ENCODE results near the gene TACR2.

Gene TACR2

DNA sequence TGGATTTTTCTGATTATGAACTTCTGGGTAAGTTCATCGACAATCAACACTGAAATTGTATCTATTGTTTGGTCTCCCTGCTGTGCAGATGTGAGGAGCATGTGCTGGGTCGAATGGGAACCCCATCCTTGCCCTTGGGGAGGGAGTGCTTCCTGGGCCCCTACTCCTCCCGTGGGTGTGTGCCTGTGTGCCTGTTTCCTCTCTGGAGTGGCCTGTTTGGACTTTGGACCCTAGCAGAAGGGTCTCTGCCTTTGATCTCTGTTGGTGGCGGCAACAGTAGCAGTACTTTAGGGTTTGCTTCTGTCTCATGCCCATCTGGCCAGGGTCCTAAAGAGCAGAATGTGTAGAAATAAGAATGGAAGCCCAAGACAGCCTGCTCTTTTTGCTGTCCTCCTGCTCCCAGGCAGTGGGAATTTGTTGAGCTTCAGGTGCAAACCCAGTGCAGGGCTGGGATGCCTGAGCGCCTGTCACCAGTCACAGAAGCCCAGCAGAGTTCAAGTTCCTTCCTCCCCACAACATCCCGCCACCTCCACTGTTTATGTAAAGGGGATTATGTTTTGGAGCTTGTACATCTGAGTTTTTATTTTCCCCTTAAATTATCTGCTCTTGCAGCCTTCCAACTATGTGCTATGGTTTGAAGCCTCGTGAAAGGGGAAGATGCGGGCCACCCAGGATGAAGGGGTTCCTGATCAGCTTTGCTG is 1.5 kb upstream of the TACR2 start:
- no peak for DNase-seq

DNA sequence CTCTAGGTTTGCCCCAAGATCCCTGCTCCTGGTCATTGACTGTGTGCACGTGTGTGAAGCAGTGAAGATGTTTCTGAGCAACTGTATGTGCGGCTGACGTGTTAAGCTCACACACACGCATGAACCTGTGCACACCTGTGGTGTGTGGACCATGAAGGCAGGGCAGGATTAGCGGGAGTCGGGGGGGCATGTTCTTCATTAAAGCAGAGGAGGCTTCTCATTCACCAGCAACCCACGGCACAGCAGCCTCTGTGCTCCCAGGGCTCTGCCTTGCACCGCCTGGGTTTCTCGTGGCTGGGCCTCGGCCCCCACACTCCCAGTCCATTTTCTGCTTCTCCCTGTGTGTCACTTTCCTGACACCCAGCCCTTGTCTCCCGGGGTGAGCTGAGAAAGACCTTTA is 824 bp upstream of the TACR2 start:
- no peak for DNase-seq

DNA sequence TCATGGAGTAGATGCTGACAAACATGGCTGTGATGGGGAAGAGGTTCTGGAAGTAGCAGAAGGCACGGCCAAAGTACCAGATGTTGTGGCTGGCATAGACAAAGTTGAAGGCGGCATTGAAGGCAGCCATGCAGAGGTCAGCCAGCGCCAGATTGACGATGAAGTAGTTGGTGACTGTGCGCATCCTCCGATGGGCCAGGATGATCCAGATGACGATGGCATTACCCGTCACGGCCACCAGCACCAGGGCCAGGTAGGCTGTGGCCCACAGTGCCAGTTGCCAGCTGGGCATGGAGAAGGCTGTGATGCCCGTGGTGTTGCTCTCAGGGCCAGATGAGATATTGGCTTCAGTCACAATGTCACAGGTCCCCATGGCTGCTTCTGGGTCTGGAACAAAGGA is 767 bp downstream of the TACR2 start:
- DNase-seq = no peak

DNA sequence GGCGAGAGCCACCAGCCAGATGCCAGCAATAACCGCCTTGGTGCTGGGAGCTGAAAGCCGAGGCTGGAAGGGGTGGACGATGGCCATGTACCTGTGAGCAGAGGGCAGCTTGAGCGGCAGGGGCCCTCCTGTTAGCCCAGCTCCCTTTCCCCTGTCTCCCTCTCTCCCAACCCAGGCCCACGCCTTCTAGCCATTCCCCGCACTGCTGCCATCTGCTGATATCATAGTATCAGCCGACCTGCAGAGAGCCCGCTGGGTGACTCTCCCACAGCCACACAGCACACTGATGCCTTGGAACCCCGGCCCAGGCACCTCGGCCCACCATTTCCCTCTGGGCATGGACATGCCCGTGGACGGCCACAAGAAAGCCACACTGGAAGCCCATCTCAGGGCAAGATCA is 1.7 kb downstream of the TACR2 start:
- no peak for DNase-seq

DNA sequence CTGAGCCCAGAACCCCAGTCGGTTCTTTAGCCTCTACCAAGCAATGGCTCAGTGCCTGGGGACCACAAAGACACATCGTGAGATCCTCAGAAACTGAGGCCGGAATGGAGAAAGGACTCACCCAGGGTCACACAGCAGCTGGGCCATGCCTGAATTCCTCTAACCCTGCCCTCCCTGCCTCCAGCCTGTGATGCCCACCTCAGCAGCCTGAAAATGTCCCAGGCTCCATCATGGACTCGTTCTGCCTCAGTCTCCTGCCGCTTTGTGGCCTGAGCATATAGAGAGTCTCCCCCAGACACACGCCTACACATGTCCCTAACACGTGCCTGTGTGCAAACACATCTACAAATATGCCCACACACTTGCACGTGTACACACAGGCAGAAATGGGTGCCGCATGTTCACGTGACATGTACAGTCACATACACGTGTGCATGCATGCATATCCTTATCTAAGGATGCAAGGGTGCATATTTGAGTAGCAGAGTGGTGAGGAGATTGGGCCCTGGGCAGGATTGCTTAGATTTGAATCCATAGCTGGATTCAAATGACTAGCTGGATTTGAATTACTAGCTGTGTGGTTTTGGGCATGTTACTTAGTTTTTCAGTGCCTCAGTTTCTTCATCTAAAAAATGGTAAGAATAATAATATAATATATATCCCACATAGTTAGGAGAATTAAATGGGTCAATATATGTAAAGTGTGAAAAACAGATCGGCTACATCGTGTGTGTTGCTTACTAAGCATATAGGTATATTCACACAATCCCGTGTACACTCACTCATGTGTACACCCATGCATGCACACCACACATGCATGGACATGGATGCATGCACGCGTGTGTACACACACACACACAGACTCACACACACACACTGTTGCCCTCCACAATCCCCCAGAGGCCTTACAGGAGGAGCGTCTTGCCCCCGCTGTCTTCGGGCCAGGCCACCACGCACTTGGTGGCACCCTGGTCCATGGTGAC is 2.4 kb downstream of the TACR2 start:
- no peak for DNase-seq

GRCh38 chr10:69413221-69413865 is 3.4 kb downstream of the TACR2 start:
- peak; percentile 51 for DNase-seq

DNA sequence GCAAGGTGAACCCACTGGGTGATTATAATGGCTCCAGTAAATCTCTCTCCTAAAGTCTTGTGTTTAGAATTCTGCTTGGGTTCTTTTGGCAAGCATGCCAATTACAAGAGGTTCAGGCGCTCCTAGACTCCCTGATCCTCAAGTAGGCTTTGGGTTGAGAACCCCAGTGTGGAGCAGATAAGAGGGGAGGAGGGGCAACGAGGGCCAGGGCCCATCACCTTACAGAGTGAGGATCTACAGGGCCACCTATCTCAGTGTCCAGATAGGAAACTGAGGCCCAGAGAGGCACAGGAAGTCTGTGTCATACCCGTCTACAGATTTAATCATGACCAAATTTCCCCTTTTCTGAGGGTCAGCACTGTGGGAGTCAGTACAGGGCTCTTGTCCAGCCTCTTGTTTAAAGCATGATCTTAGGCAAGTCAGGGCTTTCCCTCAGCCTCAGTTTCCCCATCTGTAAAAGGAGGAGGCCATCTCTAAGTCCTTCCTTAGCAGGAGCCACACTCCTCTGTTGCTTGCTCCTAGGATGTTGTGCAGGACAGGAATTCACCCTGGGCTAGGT is 4.4 kb downstream of the TACR2 start:
- DNase-seq = peak; percentile 18

DNA sequence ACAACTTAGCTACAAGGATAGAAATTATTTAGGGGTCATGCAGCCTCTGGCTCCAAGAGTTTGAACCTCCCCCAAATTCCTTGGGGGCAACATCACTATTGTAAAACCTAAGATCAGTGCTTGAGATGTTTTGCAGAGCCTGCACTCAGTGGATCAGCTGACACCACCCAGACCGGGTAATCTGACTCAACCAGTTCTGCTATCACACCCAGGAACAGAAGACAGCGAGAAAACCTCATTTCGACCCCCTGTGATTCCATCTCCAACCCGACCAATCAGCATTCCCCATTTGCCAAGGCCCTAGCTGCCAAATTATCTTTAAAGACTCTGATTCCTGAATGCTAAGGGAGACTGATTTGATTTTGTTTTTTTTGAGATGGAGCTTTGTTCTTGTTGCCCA is 5.2 kb downstream of the TACR2 start:
- no peak for DNase-seq

- DNase-seq = no peak
These were observed 6.2 kb downstream of the TACR2 start for GRCh38 chr10:69410487-69410886.

- DNase-seq = peak; percentile 89
These were observed 6.8 kb downstream of the TACR2 start for GRCh38 chr10:69409968-69410367.

DNA sequence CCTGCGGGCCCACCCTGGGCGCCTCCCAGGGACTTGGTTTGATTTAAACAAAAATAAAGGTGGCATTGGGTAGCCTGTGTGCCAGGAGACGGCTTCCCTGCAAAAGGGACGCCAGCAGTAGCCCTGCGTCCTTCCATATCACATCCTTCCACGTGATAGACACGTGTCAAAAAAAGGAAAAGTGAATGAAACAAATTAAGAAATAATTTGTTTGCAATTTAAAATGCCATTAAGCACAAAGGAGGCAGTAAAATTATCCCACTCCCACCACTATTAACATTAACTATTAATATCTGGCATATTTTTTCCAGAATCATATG is 7.6 kb downstream of the TACR2 start:
- DNase-seq = no peak

DNA sequence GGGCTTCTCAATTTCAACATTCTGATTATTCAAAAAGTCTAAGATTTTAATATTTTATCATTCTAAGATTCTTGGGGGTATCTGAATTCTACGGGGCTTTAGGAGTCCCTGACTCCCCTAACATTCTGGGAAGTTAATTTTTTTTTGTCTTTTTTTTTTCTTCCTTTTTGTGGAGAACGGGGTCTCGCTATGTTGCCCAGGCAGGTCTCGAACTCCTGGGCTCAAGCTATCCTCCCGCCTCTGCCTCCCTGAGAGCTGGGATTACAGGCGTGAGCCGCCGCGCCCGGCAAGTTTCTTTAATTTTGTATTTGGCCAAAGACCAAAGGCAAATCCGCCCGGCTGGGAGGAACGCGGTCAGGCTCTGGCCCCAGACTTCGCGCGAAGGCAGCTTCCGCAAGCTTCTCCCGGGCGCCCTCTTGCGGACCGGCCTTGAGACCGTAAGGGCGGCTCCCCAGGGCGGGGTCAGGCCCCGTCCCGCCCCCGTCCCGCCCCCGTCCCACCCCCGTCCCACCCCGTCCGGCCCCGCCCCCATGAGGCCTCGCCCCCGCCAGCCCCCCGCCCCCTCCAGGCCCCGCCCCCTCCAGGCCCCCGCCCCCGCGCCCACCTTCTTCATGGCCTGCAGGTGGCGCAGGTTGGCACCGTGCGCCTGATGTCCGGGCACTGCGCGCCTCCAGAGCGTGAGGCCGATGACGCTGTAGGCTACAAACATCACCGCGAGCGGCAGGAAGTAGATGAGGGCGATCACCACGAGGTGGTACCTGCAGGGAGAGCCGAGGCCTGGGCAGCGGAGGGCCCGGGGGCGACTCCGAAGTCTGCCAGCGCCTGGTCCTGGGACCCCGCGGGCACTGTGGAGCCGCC is 8.2 kb downstream of the TACR2 start:
- peak; percentile 92 for DNase-seq

- DNase-seq = no peak
These were observed 9.0 kb downstream of the TACR2 start for GRCh38 chr10:69407621-69408301.

DNA sequence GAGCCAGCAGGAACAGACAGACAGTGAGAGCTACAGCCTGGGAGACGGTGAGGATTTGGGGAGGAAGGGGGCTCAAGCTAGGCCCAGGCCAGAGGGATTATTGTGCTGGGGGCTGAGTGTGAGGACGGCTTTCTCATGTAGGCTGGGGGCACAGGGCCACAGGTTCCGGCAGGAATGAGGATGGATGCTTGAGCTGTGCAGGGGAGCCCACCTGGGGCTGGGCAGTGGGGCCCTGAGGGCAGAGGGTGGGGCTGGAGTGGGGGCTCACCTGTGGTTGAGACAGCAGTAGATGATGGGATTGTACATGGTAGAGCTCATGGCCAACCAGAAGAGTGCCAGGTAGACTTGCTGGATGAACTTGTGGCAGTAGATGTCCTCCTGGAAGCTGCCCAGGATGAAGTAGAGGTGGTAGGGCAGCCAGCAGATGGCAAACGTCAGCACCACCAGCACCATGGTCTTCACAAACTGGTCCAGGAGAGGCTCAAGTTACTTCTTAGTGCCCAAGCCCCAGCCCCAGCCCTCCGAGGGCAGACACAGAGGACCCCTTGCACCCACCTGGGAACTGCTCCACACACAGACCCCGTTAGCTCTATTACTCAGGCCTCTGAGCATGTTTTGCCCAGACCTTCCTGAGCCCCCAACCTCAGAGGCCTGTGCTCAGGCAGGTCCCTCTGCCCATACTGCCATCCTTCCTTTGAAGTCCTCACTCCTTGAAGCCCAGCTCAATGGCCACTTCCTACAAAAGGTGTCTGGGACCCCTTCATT is 9.7 kb downstream of the TACR2 start:
- no peak for DNase-seq

GRCh38 chr10:69406302-69406811 is 10.4 kb downstream of the TACR2 start:
- no peak for DNase-seq

DNA sequence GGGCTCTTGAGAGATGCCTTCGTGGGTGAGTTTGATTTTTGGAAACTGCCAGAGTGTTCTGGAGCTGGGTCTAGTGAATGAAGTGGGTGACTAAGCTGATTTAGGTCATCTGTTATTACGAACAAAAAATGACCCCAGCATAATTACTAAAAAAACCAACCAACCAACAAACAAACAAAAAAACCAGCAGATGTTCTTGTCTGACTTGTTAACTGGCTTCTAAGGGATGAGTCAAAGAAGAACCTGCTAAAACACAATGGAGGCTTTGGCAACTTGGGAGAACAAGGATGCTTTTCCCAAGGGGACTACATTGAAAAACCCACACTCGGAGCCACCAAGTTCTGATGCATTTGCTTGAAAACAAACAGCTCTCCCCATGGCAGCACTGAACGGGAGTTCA is 11.5 kb downstream of the TACR2 start:
- DNase-seq = no peak

DNA sequence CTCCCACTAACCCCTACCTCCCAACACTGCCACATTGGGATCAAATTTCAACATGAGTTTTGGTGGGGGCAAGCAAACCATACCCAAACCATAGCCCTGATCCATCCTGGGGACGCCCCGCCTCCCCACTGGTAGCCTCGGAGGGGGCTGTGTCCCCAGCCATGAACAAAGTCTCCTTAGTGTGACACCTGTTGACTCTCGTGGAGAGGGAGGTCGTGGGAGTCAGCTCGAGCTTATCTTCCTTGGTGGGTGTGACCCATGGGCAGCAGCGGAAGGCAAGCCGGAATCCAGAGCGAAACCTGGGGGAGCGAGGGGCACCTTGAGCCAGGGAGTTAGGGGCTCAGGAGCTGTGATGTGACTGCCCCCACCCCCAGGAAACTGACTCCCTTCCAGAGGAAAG is 11.9 kb downstream of the TACR2 start:
- DNase-seq = no peak

DNA sequence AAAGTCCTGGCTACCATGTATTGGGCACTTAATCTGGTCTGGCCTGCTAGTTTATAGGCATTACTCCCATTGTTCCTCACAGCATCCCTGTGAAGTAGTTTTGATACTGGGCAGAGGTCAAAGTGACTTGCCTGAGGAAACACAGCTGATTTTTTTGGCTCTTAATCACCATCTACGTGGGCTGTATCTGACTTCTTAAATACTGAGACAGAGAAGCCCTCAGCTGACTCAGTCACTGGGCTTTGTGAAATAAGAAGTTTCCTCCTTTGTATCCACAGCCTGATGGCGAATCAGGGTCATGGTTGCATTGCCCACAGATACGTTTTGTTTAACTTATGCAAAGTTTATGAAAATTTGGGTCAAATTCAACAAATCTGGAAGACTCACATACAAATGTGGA is 13.2 kb downstream of the TACR2 start:
- peak; percentile 88 for DNase-seq

GRCh38 chr10:69403066-69403465 is 13.7 kb downstream of the TACR2 start:
- DNase-seq = no peak

GRCh38 chr10:69402386-69402785 is 14.3 kb downstream of the TACR2 start:
- no peak for DNase-seq

GRCh38 chr10:69401416-69401815 is 15.3 kb downstream of the TACR2 start:
- DNase-seq = no peak

All from inflammatory macrophage treated with lipopolysaccharide for 4 hours (primary cell).